NCI-H510A treated with DMSO at 0.1 percent for 48 hours (cell line): ENCODE data around the gene AGPAT1.
"Not testable (repeated sequence)": the region's sequence is repeated elsewhere in the genome, so short reads cannot be mapped to it uniquely, and the experiment has no call there.

Source experiments
- DNase-seq: peaks from one replicate; lab custom pipeline; 2025; lab: John Stamatoyannopoulos, UW

The AGPAT1 gene

DNA sequence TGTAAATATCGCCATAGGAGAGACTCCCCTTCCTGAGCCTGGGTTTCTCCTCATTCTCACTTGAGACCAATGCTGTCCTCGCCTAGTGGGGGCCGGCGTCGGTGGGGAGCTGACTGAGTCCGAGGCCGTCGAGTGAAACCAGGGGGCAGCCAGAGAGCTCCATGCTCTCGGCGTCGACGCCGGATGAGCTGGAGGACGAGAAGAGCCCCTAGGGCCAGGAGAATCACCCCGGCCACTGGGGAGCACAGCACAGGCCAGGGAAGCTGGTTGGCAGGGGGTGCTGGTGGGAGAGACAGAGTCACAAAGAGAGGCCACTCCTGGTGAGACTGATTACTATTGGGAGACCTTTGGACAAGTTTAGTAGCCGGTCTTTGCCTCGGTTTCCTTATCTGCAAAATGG lies 23.0 kb upstream of the AGPAT1 start:
- DNase-seq = no peak

DNA sequence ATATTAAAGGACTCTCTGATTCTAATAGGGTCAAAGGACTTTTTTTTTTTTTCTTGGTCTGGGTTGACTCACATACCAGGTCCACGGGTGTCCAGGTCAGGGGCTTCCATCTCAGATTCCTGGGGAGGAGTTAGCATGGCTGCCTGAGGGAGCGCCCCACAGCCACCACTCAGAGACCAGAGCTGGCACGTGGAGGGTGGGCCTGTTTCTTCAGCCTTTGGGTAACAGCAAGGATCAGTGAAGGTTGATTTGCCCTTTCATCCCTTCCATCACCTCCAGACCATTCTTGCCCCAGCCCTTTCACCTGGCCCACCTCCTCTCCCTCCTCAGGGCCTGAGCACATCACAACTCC lies 22.4 kb upstream of the AGPAT1 start:
- no peak for DNase-seq

DNA sequence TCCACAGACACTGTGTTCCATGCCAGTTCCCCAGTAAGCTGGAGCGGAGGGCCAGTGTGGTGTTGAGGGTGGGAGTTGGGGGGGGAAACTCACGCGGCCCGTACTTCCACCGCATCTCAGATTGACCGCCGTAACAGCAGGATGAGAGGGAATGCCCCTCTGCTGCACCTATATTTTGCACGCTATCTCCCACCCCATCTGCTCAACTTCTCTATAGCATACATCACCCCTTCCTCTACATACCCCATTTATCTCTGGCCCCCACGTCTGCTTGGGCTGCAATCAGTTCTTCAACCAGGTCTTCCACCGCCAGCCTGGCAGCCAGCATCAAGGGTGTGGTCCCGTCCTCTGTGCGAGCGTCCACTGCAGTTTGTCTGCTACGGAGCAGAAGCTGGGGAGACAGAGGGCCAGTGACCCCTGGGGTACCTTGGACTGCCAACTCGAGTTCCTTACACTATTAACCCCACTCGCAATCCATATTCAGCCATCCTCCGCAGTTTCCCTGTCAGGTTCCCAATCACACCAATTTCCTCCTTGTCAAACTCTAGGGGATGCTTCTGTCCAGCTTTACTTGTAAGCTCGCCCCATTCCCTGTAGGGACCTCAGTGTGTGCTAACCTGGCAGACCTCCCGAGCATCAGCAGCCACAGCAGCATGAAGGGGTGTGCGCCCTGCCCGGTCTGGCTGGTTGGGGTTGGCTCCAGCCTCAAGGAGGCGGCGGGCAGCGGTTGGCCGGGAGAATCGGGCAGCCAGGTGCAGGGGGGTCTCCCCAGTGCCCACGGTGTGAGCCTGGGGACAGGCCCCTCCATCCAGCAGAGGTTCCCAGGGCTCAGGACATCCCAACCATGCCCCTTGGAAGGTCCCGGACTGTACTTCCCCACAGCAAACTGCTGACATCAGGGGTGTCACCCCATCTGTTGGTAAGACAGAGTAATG lies 21.1 kb upstream of the AGPAT1 start:
- no peak for DNase-seq

DNA sequence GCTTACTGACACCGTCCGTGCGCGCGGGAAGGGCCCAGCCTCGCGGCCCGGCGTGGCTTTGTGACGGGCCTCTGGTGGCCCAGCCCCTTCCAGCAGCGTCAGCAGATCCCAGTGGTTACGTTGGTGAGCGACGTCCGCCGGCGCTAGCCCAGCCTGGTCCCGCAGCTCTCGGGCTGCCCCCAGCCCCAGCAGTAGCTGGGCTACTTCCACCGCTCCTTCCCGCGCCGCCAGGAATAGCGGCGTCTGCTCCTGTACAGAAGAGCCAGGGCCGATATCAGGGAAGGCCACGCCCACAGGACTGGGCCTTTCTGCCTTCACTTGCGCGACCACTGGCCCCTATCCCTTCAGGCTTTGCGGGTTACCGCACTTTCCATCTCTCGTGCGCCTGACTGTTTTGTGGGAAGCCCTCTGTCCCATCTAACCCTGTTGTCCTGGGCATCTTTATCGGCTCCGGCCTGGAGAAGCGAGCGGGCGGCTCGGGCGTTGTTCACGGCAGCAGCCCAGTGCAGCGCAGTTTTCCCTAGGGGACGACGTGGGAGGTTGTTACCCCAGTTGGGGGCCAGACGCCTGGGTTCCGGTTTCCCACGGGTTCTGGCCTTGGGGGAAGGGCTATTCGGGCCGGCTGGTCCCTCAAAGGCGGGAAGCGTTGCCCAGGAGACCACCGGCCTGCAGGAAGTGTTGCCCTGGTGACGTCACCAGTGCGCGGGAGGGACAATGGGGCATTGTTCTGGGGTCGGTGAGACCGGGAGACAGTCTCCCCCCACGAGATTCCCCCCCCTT lies 20.2 kb upstream of the AGPAT1 start:
- peak; percentile 80 for DNase-seq

DNA sequence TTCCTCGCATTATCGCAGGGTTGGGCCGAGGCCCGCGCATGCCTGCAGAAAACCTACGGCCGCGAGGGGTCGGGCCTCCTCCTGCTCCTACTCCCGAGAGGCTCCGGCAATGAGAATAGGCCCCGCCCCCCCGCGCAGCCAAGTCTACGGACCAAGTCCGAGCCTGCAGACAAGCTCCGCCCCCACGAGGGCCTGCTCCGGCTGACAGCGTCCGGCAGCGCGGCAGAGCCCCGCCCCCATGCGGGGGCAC lies 19.7 kb upstream of the AGPAT1 start:
- peak; percentile 99 for DNase-seq

DNA sequence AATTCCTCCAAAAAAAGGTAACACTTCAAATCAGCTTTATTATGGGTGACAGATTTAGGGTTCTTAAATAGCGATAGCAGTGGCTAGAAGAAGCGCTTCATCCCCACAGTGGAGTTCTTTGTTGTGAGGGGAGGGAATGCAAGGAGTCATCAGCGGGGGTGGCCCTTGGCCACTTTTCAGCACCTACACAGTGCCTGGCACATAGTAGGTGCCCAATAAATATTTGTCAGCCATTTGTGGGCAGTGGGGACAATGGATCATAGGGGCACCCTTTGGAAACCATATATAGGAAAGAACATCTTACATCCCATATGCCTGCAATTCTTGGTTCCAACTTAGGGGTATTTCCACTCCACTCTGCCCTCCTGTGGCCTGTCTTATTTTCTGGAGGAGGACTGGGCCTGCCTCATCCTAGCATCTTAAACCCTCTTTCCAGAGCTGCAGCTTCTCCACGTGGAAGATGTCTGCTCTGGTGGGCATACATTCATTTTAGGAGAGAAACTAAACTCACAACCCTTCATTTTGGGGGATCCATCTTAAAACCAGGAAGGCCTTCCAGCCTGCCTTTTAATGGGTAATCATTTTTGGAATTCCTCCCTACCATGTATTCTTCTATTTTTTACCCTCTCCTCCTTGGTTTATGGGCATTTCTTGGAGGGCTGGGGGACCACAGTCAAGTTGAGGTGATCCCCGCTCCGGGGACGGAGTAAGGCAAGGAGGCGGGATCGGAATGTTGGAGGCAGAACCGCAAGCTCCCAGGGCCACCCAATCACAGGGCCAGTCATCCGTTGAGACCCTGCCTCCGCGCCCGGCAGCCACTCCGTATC lies 19.2 kb upstream of the AGPAT1 start:
- peak; percentile 34 for DNase-seq

DNA sequence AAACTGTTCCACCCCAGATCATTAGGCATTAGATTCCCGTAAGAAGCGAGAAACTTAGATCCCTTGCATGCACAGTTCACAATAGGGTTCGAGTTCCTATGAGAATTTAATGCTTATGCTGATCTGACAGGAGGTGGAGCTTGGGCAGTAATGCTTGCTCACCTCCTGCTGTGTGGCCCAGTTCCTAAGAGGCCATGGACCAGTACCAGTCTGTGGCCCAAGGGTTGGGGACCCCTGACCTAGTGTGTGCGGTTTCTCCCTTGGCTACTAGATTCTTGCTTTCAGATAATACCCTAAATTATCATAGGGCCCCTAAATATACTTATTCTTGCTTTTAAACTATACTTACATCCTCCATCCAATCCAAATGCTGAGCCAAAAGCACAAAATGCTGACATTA lies 18.5 kb upstream of the AGPAT1 start:
- no peak for DNase-seq

DNA sequence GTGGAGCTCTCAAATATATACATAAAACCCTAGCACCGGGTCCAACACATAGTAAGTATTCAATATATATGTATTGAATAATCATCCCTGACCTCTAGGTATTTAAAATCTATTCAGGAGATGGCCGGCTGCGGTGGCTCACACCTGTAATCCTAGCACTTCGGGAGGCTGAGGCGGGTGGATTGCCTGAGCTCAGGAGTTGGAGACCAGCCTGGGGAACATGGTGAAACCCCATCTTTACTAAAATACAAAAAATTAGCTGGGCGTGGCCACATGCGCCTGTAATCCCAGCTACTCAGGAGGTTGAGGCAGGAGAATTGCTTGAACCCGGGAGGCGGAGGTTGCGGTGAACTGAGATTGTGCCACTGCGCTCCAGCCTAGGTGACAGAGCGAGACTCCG lies 17.2 kb upstream of the AGPAT1 start:
- not testable (repeated sequence) for DNase-seq

DNA sequence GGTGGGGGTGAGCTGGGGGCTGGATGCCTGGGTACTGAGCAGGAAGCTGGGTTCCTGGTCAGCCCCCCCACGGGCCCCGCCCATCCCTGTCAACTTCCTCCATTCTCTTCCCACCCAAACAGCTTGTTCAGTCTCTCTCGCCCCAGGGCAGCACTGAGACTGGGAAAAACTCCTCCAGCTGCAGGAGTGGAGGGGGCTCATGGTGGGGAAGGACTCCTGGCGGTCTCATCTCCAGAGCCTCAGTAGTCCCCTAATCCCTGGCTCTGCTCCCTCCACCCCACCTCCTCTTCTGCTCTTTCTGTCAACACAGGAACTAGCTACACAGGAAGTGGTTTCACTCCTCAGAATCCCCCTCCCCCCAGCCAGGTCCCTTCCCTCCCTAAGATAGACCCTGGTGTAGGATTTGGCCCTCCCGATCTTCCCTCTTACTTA lies 16.7 kb upstream of the AGPAT1 start, which contains the start of gene GPSM3:
GPSM3 (minus strand) TSS at position 36 of the 432 bp plus-strand sequence. CDS start 130 bp downstream, outside the sequence.
- DNase-seq = peak; percentile 53

DNA sequence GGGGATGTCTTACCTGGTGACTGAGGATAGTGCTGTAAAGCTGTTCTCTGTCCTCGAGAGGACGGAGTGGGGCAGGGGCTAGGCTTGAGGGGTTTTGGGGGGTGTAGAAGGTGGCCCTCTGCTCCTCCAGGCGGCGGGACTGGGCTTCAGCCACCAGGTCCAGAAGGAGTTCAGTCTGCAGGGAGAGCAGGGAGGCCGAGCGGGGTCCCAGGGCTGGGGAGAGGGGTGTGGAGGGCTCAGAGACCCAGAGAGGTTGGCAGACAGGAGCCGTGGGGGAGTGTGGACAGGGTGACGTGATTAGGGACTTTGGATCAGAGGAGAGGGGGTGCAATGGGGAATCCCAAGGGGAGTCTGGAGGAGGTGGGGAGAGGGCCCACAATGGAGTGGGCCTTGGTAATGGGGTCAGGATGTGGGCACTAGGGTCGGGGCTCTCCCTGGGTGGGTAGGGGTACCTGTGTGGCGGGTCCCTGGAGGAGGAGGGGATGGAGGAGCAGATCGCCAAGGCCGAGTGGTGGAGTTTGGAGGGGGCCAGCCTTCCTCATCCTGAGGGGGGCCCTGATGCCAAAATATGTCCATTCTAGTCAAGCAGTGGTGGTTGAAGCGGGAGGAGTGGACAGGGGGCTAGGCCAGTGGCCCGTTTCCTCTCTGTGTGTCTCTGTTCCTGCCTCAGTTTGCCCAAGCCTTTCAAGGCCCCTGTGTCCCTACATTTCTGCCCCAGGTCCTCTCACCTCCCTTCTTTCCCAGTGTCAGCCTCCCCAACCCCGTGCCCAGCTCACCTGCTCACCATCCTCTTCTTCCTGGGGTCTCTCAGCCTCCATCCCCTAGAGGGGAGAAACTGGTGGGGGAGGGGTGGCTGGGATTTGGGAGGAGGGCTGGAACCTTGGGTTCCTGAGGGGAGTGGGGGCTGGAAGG lies 16.1 kb upstream of the AGPAT1 start:
- no peak for DNase-seq

DNA sequence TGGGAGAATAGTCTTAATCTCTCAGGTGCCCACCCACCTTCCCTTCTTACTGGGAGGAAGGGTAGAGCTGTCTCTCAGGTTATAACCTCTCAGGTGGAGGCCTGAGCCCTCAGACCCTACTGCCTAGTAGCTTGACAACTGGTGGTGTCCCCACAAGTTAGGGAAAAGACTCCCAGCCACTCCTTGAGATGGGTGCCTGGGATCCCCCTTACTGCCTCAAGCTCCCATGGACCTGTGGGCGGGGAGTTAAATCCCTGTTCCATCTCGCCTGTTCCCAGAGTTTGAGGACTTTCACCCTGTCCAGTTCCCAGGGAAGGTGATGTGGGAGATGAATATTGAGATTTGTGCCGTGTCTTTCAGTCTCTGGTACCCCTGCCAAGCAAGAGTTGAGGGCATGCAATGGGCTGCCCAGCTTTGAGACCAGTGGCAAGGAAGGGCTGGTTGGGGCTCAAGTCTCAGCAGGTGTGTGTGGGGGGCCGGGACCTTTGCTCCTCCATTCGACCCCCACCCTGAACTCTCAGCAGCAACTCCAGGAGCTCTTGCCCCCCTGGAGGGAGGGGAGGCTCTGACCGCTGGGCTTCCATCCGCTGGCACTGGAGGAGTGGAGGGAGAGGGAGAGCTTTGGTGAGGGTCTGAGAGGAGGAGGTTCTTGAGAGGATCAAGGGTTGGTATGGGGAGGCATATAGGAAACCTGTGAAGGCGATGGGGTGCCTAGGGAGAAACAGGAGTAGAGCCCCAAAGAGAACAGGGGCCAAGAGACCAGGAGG lies 15.2 kb upstream of the AGPAT1 start:
- DNase-seq = no peak

DNA sequence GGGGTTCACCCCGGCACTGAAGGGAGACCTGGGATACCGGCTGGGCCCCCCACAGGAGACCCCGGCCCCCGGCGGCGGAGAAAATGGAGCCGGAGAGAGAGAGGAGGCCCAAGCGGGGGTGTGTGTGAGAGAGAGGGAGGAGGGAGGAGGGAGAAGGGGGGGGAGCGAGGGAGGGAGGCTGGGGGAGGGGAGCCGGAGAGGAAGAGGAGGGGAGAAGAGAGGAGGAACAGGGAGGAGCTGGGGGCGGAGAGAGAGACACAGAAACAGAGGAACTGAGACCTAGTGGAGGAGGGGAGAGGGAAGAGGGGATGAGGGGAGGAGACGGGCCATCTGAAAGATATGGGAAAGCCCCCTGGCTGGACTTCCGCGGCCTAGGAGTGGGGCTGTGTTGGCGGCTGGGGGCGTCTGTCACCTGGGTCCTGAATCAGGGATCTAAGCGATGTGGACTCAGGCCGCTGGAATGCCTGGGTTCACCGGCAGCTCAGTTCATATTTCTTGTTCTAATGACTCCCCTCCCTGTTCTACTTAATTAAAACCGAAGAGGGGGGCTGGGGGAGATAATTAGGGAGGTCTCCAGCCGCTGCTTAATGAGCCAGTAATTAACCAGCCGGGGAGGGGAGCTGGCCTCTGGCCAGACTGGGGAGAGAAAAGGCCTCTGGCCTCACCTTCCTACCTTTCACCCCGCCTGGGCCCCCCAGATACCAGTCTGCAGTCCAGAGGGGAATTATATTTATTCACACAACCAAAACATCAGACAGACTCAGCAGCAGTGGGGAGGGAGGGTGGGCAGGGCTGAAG lies 14.4 kb upstream of the AGPAT1 start, which contains the start of gene PBX2:
PBX2 (minus strand) TSS at position 149 of the 798 bp plus-strand sequence. CDS start 287 bp downstream, outside the sequence.
- peak; percentile 90 for DNase-seq

DNA sequence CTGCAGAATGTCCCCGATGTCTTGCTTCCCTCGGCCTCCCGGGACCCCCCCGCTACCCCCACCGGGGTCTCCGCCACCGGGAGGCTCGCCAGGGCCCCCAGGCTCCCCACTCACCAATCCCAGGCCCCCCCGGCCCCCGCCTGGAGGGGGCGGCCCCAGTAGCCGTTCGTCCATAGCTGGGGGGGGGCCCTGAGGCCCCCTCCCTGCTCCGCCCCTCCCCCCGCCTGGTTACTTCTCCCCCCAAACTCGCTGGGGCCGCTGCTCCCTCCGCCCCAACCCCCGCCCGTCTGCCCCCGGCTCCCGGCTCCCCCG lies 13.8 kb upstream of the AGPAT1 start:
- DNase-seq = no peak

DNA sequence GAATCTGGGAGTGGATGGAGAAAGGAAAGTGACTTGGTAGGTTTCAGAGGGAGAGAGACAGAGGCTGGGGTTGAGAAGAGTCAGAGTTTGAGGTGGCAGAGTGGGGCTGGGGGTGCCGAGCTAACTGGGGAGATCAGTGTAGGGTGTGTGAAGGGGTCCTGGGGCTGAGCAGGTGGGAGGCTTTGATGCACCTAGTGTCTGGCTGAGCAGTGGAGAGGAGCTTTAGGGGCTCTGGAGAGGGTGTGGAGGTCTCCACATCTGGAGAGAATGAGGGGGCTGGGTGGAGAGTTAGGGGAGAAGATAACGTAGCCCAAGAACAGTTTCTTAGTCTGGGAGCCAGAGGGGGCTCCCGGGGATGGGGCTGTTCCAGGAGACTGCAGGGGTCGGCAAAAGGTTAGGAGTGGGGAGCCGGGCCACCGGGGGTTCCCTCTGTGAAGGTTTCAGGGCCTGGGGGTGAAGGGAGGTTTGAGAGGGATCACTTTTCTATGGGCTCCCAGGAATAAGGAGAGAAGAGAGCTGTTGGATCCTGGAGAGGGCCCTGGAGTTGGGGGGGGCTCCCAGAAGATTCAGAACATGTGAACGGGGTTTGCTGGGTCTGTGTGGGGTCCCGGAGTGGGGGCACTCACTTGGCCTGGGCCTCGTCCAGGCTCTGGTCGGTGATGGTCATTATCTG lies 13.3 kb upstream of the AGPAT1 start:
- DNase-seq = no peak

DNA sequence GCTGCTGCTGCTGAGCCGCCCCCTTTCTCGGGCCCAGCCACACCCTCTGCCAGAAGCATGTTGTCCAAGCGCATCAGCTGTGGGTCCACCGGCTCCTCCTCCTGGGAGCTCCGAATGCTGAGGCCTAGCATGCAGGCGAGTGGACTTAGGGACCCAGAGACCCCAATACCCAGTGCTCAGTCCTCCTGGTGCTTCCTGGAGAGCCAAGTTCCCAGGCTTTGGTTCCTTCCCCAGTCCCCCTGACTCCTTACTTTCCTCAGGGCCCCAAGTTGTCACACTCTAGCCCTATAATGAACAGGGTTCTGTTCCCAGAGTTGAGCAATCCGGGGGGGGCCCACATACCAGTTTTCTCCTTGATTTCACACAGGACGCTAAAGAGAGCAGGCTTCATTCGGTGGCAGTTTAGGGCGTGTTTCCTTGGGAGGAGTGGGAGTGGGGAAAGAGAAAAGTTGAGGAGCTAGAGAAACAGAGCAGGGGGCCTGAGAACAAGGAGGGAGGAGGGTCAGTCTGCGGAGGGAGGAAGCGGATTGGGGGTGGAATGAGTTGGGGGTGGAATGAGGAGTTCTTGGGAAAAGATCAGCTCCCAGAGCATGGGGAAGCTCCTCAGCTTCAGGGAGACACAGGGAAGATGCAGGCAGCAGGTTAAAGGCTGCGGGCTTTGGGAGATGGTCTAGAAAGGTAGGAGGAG lies 12.6 kb upstream of the AGPAT1 start:
- no peak for DNase-seq

DNA sequence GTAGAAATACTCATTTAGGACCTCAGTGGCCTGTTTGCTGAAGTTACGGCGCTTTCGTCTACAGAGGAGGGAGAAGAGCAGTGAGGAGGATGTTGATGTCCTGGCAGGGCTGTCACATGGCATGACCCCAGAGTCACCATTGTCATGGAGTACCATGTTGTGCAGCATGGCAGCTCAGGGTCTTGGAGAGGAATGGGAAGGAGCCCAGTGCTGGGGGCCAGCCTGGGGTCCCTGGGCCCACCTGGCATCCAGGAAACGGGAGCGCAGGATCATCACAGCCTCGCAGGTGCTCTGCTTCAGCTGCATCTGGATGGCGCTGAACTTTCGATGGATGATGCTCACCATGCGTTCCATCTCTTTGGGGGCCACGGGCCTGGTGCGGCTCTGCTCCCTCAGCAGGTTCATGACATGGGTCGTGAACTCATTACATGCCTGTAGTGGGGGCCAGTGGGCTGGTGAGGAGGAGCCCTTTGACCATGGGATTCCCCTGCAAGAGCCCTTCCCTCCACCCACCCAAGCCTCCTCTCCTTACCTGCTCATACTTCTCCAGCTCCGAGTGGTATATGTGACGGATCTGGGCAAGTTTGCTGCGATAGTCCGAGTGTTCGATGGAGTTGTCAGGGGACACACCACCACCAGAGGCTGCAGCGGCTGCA lies 12.0 kb upstream of the AGPAT1 start:
- DNase-seq = not testable (repeated sequence)

DNA sequence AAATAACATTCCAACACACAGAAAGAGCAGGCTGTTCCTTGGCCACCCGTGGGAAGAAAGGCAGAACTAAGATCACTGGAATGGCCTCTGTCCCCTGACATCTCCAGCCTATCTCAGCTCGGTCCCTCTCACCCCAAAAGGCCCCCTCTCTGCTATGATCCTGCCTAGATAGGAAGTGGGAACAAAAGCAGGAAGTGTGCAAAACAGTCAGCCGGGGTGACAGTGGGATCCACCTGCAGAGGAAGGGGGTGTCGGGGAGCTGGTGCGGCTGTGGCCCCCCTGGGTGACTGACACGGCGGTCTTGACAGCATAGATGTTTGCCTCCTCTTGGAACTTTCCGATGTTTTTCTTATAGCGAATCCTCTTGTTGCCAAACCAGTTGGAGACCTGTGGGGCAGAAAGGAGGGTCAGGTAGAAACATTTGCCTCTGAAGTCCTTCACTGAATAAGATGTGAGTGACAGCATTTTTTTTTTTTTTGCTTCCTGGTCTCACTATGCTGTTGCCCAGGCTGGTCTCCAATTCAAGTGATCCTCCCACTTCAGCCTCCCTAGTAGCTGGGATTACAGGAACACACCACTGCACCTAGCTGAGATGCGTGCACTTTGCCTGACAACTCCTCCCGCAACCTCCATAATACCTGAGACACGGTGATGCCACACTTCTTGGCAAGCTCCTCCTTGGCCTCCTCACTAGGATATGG lies 11.3 kb upstream of the AGPAT1 start:
- no peak for DNase-seq
